Esophagus squamous epithelium (tissue), 4 donors: Measurements from ENCODE around the gene RASGRF2.

ENCODE experiments used
- CTCF ChIP-seq, 6 experiments: fragments of 450-650 bp in 4 of 6; fragments of 200-600 bp in 2 of 6; sonication (generic) in 2 of 6; IDR thresholded peaks; one replicate each; pipeline ENCODE4 v1.5.1; 2016 to 2019; ENCODE audit warnings: antibody characterized with exemption in 6 of 6, mild to moderate bottlenecking in 4 of 6, moderate library complexity in 4 of 6
- POLR2A ChIP-seq, 4 donors: fragments of 450-650 bp; IDR thresholded peaks; one replicate each; pipeline ENCODE4 v1.6.1; 2017; ENCODE audit warnings: antibody characterized with exemption in 4 of 4, mild to moderate bottlenecking in 4 of 4, moderate library complexity in 3 of 4

GRCh38 chr5:81067406-81067805 is 107.2 kb downstream of the RASGRF2 start:
- TF ChIP-seq CTCF (IDR thresholded peaks at IDR 0.05) (no peak), POLR2A (IDR thresholded peaks at IDR 0.05) (no peak)
